Measurements from ENCODE around the gene SNX33.
"Not testable (repeated sequence)": the region's sequence is repeated elsewhere in the genome, so short reads cannot be mapped to it uniquely, and the experiment has no call there.

GRCh38 chr15:75692311-75692710 is 44.6 kb downstream of the SNX33 start:
- TF ChIP-seq, protein P1, sequence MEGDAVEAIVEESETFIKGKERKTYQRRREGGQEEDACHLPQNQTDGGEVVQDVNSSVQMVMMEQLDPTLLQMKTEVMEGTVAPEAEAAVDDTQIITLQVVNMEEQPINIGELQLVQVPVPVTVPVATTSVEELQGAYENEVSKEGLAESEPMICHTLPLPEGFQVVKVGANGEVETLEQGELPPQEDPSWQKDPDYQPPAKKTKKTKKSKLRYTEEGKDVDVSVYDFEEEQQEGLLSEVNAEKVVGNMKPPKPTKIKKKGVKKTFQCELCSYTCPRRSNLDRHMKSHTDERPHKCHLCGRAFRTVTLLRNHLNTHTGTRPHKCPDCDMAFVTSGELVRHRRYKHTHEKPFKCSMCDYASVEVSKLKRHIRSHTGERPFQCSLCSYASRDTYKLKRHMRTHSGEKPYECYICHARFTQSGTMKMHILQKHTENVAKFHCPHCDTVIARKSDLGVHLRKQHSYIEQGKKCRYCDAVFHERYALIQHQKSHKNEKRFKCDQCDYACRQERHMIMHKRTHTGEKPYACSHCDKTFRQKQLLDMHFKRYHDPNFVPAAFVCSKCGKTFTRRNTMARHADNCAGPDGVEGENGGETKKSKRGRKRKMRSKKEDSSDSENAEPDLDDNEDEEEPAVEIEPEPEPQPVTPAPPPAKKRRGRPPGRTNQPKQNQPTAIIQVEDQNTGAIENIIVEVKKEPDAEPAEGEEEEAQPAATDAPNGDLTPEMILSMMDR (IDR thresholded peaks at IDR 0.05; ENCODE audit: insufficient read depth, low read length, poor library complexity, severe bottlenecking) = not testable (repeated sequence)
- not testable (repeated sequence) for TF ChIP-seq EZH2phosphoT487 (conservative IDR thresholded peaks at IDR 0.05; ENCODE audit: low read length)

All from SU-DHL-6 (cell line).